OCI-LY1 (cell line): Measurements from ENCODE around the gene OR11A1.

Experiments
- H2AFZ ChIP-seq: fragments of 200-600 bp; sonication (generic), shearing (Covaris generic); 2 replicates; pipeline ENCODE4 v1.6.0; 2014; ENCODE audit warnings: antibody characterized with exemption, mild to moderate bottlenecking, low read length
- H3F3A ChIP-seq: fragments of 200-600 bp; sonication (generic), shearing (Covaris generic); 2 replicates; pipeline ENCODE4 v1.6.0; 2014; ENCODE audit warnings: mild to moderate bottlenecking, antibody characterized with exemption, low read length, moderate library complexity; ENCODE audit not compliant: insufficient read depth
- H3K27ac ChIP-seq: fragments of 200-600 bp; sonication (generic); 2 replicates; pipeline ENCODE4 v1.5.1; 2014; ENCODE audit warnings: low read length, mixed run types, mild to moderate bottlenecking, low read depth; ENCODE audit not compliant: poor library complexity, severe bottlenecking
- H3K27me3 ChIP-seq: fragments of 200-600 bp; sonication (generic); 2 replicates; pipeline ENCODE4 v1.6.0; 2014; ENCODE audit warnings: antibody characterized with exemption, mild to moderate bottlenecking, low read length, moderate library complexity; ENCODE audit not compliant: insufficient read depth
- H3K36me3 ChIP-seq: fragments of 200-600 bp; sonication (generic); 2 replicates; pipeline ENCODE4 v1.6.1; 2014; ENCODE audit warnings: mild to moderate bottlenecking, antibody characterized with exemption, low read length, moderate library complexity, mixed read lengths; ENCODE audit not compliant: insufficient read depth
- H3K4me1 ChIP-seq: fragments of 200-600 bp; sonication (generic); 2 replicates; pipeline ENCODE4 v1.5.1; 2014; ENCODE audit warnings: mild to moderate bottlenecking, low read length, moderate library complexity; ENCODE audit not compliant: insufficient read depth, severe bottlenecking
- H3K4me2 ChIP-seq: fragments of 200-600 bp; sonication (generic), shearing (Covaris generic); 2 replicates; pipeline ENCODE4 v1.6.1; 2014; ENCODE audit warnings: low read length
- H3K4me3 ChIP-seq: fragments of 200-600 bp; sonication (generic); 2 replicates; pipeline ENCODE4 v1.5.1; 2014; ENCODE audit warnings: low read length, low read depth, mild to moderate bottlenecking, mixed read lengths; ENCODE audit not compliant: poor library complexity, severe bottlenecking
- H3K79me2 ChIP-seq: fragments of 200-600 bp; shearing (Covaris generic); 2 replicates; pipeline ENCODE4 v1.6.1; 2016; ENCODE audit warnings: mixed run types, low read length, mixed read lengths; ENCODE audit not compliant: insufficient read depth
- H3K9ac ChIP-seq: fragments of 200-600 bp; sonication (generic), shearing (Covaris generic); 2 replicates; pipeline ENCODE4 v1.6.1; 2014; ENCODE audit warnings: mild to moderate bottlenecking, low read length, mixed read lengths
- H3K9me2 ChIP-seq: fragments of 200-600 bp; sonication (generic), shearing (Covaris generic); 2 replicates; pipeline ENCODE4 v1.6.1; 2014; ENCODE audit warnings: low read depth, mild to moderate bottlenecking, low read length, mixed read lengths
- H3K9me3 ChIP-seq: fragments of 200-600 bp; shearing (Covaris generic); 2 replicates; pipeline ENCODE4 v1.6.1; 2014; ENCODE audit warnings: low read length, mixed read lengths
- H4K20me1 ChIP-seq: fragments of 200-600 bp; sonication (generic), shearing (Covaris generic); 2 replicates; pipeline ENCODE4 v1.6.0; 2016; ENCODE audit warnings: mild to moderate bottlenecking, low read length; ENCODE audit not compliant: insufficient read depth
- CTCF ChIP-seq: fragments of 200-600 bp; sonication (generic), shearing (Covaris generic); IDR thresholded peaks from 2 replicates; pipeline ENCODE4 v1.5.1; 2017; ENCODE audit warnings: mild to moderate bottlenecking, antibody characterized with exemption, low read length, moderate library complexity, mixed read lengths
- EZH2 ChIP-seq: fragments of 200-600 bp; sonication (generic), shearing (Covaris generic); IDR thresholded peaks from 2 replicates; pipeline ENCODE4 v1.8.0; 2017; ENCODE audit warnings: borderline replicate concordance, mixed run types, mild to moderate bottlenecking, antibody characterized with exemption, low read length, moderate library complexity, mixed read lengths

Gene OR11A1

GRCh38 chr6:29466241-29466640 lies 9.4 kb upstream of the OR11A1 start:
- no peak for TF ChIP-seq CTCF
- no peak for TF ChIP-seq EZH2
- Histone ChIP-seq H3K9me2 (no peaks in the 10 kb centered on the region), H3K4me2 (no peak overlapping the region), H3K79me2 (no peaks in the 10 kb centered on the region), H3K36me3 (no peaks in the 10 kb centered on the region), H3K27me3 (no peaks in the 10 kb centered on the region), H3F3A (no peaks in the 10 kb centered on the region), H4K20me1 (no peaks in the 10 kb centered on the region), H3K9ac (no peak overlapping the region), H2AFZ (no peak overlapping the region), H3K9me3 (no peaks in the 10 kb centered on the region), H3K4me1 (no peaks in the 10 kb centered on the region), H3K27ac (no peak overlapping the region), H3K4me3 (no peak overlapping the region)

- H2AFZ ChIP-seq: no peak overlapping the region
- H3K9me2 ChIP-seq: no peaks in the 10 kb centered on the region
- no peaks in the 10 kb centered on the region for H4K20me1 ChIP-seq
- H3F3A ChIP-seq: no peaks in the 10 kb centered on the region
- no peaks in the 10 kb centered on the region for H3K27me3 ChIP-seq
- H3K4me2 ChIP-seq: no peak overlapping the region
- no peaks in the 10 kb centered on the region for H3K4me1 ChIP-seq
- H3K36me3 ChIP-seq: no peaks in the 10 kb centered on the region
- H3K27ac ChIP-seq: no peak overlapping the region
- H3K9ac ChIP-seq: no peak overlapping the region
- no peaks in the 10 kb centered on the region for H3K79me2 ChIP-seq
- no peaks in the 10 kb centered on the region for H3K9me3 ChIP-seq
- H3K4me3 ChIP-seq: no peak overlapping the region
- TF ChIP-seq CTCF (no peak), EZH2 (no peak)
Observed at GRCh38 chr6:29465801-29466200, 8.9 kb upstream of the OR11A1 start.

GRCh38 chr6:29465279-29465678 lies 8.4 kb upstream of the OR11A1 start:
- H3K79me2 ChIP-seq: no peaks in the 10 kb centered on the region
- no peak overlapping the region for H3K4me2 ChIP-seq
- no peaks in the 10 kb centered on the region for H3F3A ChIP-seq
- no peaks in the 10 kb centered on the region for H3K27me3 ChIP-seq
- no peaks in the 10 kb centered on the region for H4K20me1 ChIP-seq
- no peak overlapping the region for H3K9ac ChIP-seq
- no peak overlapping the region for H2AFZ ChIP-seq
- H3K9me3 ChIP-seq: no peaks in the 10 kb centered on the region
- H3K27ac ChIP-seq: no peak overlapping the region
- no peaks in the 10 kb centered on the region for H3K9me2 ChIP-seq
- no peaks in the 10 kb centered on the region for H3K36me3 ChIP-seq
- no peak for TF ChIP-seq CTCF
- TF ChIP-seq EZH2: no peak
- H3K4me1 ChIP-seq: no peaks in the 10 kb centered on the region
- H3K4me3 ChIP-seq: no peak overlapping the region
